ENCODE results near the gene TSPYL6. TPM values are rescaled to one million over a fixed set of nuclear protein-coding genes. Genes with fewer than 3 reads are reported as not detected.

Gene TSPYL6
- polyA plus RNA-seq, 1 of the 3 experiments (the other 2 are of a cell fraction), result not detected

Other genes starting within 250 kb of the TSPYL6 start
- gene ACYP2, start 140.6 kb downstream of the TSPYL6 start, polyA plus RNA-seq (2012; rRNA removed), result 7.6 and 8.8 TPM in 2 replicates
- gene SPTBN1, start 200.1 kb upstream of the TSPYL6 start, polyA plus RNA-seq (2012; rRNA removed), result 27.1 and 29.1 TPM in 2 replicates

Data from SK-N-SH (cell line).